Measurements from ENCODE around the gene ARSA.

DNA sequence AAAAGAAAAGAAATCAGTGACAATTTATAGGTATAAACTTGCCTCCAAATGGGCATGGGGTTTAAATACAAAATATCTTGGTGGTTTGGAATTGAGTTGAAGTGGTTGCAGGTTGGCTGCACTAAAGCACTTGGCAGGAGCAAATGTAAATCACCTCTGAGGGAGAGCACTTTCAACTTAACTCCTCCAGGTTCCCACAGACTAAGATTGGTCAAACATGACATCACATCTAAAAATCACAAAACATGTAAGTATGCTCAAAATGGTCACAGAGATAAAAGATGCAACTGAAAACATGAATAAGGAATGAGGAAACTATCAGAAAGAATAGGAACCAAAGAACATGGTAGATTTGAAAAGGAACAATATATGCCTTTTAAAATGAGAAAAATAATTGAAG lies 32.4 kb upstream of the ARSA start:
- TF ChIP-seq, protein P1, sequence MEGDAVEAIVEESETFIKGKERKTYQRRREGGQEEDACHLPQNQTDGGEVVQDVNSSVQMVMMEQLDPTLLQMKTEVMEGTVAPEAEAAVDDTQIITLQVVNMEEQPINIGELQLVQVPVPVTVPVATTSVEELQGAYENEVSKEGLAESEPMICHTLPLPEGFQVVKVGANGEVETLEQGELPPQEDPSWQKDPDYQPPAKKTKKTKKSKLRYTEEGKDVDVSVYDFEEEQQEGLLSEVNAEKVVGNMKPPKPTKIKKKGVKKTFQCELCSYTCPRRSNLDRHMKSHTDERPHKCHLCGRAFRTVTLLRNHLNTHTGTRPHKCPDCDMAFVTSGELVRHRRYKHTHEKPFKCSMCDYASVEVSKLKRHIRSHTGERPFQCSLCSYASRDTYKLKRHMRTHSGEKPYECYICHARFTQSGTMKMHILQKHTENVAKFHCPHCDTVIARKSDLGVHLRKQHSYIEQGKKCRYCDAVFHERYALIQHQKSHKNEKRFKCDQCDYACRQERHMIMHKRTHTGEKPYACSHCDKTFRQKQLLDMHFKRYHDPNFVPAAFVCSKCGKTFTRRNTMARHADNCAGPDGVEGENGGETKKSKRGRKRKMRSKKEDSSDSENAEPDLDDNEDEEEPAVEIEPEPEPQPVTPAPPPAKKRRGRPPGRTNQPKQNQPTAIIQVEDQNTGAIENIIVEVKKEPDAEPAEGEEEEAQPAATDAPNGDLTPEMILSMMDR (IDR thresholded peaks at IDR 0.05 in 4 of 5, conservative IDR thresholded peaks at IDR 0.05 in 1 of 5): no peak
- no peak for TF ChIP-seq POLR2A (IDR thresholded peaks at IDR 0.05)
